ENCODE results near the gene DCP1B.

GRCh38 chr12:1992732-1993131, 11.5 kb downstream of the DCP1B start:
- TF ChIP-seq MYC (IDR thresholded peaks at IDR 0.05; ENCODE audit: low read depth, low read length), result no peak
- TF ChIP-seq CTCF (IDR thresholded peaks at IDR 0.05; ENCODE audit: extremely low read depth in 1 of 2, insufficient read depth in 1 of 2, low read depth in 1 of 2, low read length in 2 of 2), result no peak
- no peak for TF ChIP-seq POLR2AphosphoS5 (IDR thresholded peaks at IDR 0.05; ENCODE audit: insufficient read depth, low read depth, low read length)
- TF ChIP-seq, protein P1, sequence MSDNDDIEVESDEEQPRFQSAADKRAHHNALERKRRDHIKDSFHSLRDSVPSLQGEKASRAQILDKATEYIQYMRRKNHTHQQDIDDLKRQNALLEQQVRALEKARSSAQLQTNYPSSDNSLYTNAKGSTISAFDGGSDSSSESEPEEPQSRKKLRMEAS (IDR thresholded peaks at IDR 0.05; ENCODE audit: insufficient read depth, insufficient read length), result no peak
- TF ChIP-seq POLR2A (IDR thresholded peaks at IDR 0.05; ENCODE audit: low read depth, low read length), result no peak
- no peak for TF ChIP-seq FOS (IDR thresholded peaks at IDR 0.05; ENCODE audit: borderline replicate concordance, insufficient read depth, low read length)

Data from endothelial cell of umbilical vein (primary cell).